Measurements from ENCODE around the gene ELFN2.

DNA sequence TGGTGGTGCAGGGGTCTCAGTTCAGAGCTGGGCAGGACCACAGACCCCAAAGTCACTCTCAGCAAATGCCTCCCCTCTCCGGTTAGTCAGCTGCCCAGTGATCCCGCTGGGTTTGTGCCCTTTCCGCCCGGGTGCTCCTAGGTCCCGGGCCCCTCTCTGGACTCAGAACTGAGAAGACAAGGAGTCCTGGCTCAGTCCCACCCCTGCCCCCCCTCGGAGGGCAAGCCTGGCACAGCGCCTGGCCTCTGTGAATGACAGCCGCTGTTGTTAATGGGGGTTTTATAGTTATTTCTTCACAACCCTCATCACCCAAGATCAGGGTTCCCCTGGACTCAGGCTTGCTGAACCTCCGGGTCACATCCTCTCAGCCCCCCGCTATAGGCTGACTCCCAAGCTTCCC is 47.6 kb downstream of the ELFN2 start:
- TF ChIP-seq, protein P1, sequence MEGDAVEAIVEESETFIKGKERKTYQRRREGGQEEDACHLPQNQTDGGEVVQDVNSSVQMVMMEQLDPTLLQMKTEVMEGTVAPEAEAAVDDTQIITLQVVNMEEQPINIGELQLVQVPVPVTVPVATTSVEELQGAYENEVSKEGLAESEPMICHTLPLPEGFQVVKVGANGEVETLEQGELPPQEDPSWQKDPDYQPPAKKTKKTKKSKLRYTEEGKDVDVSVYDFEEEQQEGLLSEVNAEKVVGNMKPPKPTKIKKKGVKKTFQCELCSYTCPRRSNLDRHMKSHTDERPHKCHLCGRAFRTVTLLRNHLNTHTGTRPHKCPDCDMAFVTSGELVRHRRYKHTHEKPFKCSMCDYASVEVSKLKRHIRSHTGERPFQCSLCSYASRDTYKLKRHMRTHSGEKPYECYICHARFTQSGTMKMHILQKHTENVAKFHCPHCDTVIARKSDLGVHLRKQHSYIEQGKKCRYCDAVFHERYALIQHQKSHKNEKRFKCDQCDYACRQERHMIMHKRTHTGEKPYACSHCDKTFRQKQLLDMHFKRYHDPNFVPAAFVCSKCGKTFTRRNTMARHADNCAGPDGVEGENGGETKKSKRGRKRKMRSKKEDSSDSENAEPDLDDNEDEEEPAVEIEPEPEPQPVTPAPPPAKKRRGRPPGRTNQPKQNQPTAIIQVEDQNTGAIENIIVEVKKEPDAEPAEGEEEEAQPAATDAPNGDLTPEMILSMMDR (conservative IDR thresholded peaks at IDR 0.05; ENCODE audit: low read depth, low read length) = no peak
- TF ChIP-seq EZH2phosphoT487 (IDR thresholded peaks at IDR 0.05; ENCODE audit: borderline replicate concordance, low read length) = no peak
